GM23338 (cell line): ENCODE measurements around the gene SUPT5H. TPM values are rescaled to one million over a fixed set of nuclear protein-coding genes. Genes with fewer than 3 reads are reported as not detected.

Experiments
- ATAC-seq: fragments of 200-7000 bp; cut with Tn5 transposase; 3 replicates; pipeline ENCODE4 v1.9.1; 2020
- DNase-seq: peaks from one replicate; pipeline ENCODE4 v3.0.0-alpha.2; 2015; ENCODE audit warnings: low spot score
- H2AFZ ChIP-seq: fragments of 200-600 bp; sonication (generic); 2 replicates; pipeline ENCODE4 v1.8.0; 2016; ENCODE audit warnings: antibody characterized with exemption, mild to moderate bottlenecking, moderate library complexity
- H3F3A ChIP-seq: fragments of 200-600 bp; sonication (generic); replicated peaks from 2 replicates; pipeline ENCODE4 v1.8.0; 2017; ENCODE audit warnings: antibody characterized with exemption, mixed run types, low read depth
- H3K27ac ChIP-seq: fragments of 200-600 bp; sonication (generic); 2 replicates; pipeline ENCODE4 v1.6.1; 2016; ENCODE audit warnings: low read depth
- H3K27me3 ChIP-seq: fragments of 200-600 bp; sonication (generic); 2 replicates; pipeline ENCODE4 v1.8.0; 2016; ENCODE audit warnings: mild to moderate bottlenecking, mixed run types, moderate library complexity; ENCODE audit not compliant: insufficient read depth
- H3K36me3 ChIP-seq: fragments of 200-600 bp; sonication (generic); 2 replicates; pipeline ENCODE4 v1.8.0; 2016; ENCODE audit warnings: mild to moderate bottlenecking; ENCODE audit not compliant: insufficient read depth
- H3K4me1 ChIP-seq: fragments of 200-600 bp; sonication (generic); 2 replicates; pipeline ENCODE4 v1.8.0; 2016; ENCODE audit warnings: mild to moderate bottlenecking, moderate library complexity; ENCODE audit not compliant: insufficient read depth
- H3K4me2 ChIP-seq: fragments of 200-600 bp; sonication (generic); 2 replicates; pipeline ENCODE4 v1.7.1; 2017; ENCODE audit warnings: mixed run types
- H3K4me3 ChIP-seq: fragments of 200-600 bp; sonication (generic); 2 replicates; pipeline ENCODE4 v1.6.1; 2016; ENCODE audit warnings: mixed run types
- H3K79me2 ChIP-seq: fragments of 200-600 bp; sonication (generic); replicated peaks from 2 replicates; pipeline ENCODE4 v1.8.0; 2017; ENCODE audit warnings: mild to moderate bottlenecking; ENCODE audit not compliant: insufficient read depth
- H3K9me2 ChIP-seq: fragments of 200-600 bp; sonication (generic); 2 replicates; pipeline ENCODE4 v1.8.0; 2017; ENCODE audit not compliant: insufficient read depth
- H4K20me1 ChIP-seq: fragments of 200-600 bp; sonication (generic); replicated peaks from 2 replicates; pipeline ENCODE4 v1.8.0; 2017; ENCODE audit warnings: mild to moderate bottlenecking; ENCODE audit not compliant: insufficient read depth
- H3K27ac Mint-ChIP-seq: 2 replicates; pipeline ENCODE4 v1.8.0; 2020; ENCODE audit warnings: inconsistent platforms, mild to moderate bottlenecking, moderate library complexity, mixed read lengths
- H3K27me3 Mint-ChIP-seq: 3 replicates; pipeline ENCODE4 v1.8.0; 2022; ENCODE audit warnings: low read depth, mild to moderate bottlenecking, moderate library complexity, mixed read lengths, inconsistent platforms; ENCODE audit not compliant: insufficient read depth, poor library complexity
- H3K36me3 Mint-ChIP-seq: 3 replicates; pipeline ENCODE4 v1.8.0; 2021; ENCODE audit warnings: low read depth, mild to moderate bottlenecking, inconsistent platforms, moderate library complexity, mixed read lengths
- H3K4me1 Mint-ChIP-seq: 3 replicates; pipeline ENCODE4 v1.8.0; 2020; ENCODE audit warnings: mild to moderate bottlenecking, inconsistent platforms, mixed read lengths
- H3K4me3 Mint-ChIP-seq: 3 replicates; pipeline ENCODE4 v1.8.0; 2021; ENCODE audit warnings: moderate library complexity, mild to moderate bottlenecking, inconsistent platforms, mixed read lengths
- H3K9me3 Mint-ChIP-seq: 3 replicates; pipeline ENCODE4 v1.8.0; 2020; ENCODE audit warnings: moderate library complexity, mild to moderate bottlenecking, inconsistent platforms, mixed read lengths
- CTCF ChIP-seq, 2 experiments: fragments of 200-600 bp in 1 of 2; sonication (generic) in 1 of 2; conservative IDR thresholded peaks; 2 replicates each; pipeline versions ENCODE4 v1.5.1 to v1.6.1; 2016 to 2017; ENCODE audit warnings: antibody characterized with exemption in 2 of 2, low read depth in 2 of 2, mild to moderate bottlenecking in 2 of 2, moderate library complexity in 1 of 2
- ETS1 ChIP-seq: IDR thresholded peaks from 2 replicates; pipeline ENCODE4 v1.6.1; 2016; ENCODE audit warnings: antibody characterized with exemption
- POLR2AphosphoS5 ChIP-seq: IDR thresholded peaks from 2 replicates; pipeline ENCODE4 v1.6.1; 2016; ENCODE audit warnings: antibody characterized with exemption, low read depth
- STAT1 ChIP-seq: IDR thresholded peaks from one replicate; pipeline ENCODE4 v1.6.1; 2016; ENCODE audit warnings: antibody characterized with exemption; ENCODE audit not compliant: unreplicated experiment
- ZNF462 ChIP-seq: fragments of 250-450 bp; sonication (Bioruptor Pico); IDR thresholded peaks from 2 replicates; pipeline ENCODE4 v1.5.0; 2020; ENCODE audit warnings: mild to moderate bottlenecking, moderate library complexity
- polyA plus RNA-seq: library from polyadenylated mRNA; unstranded; fragments of >200 nt; fragmentation: Nextera tagmentation; extraction: Ambion mirVana; gene quantifications from 2 replicates; pipeline ENCODE4 v1.2.1, GENCODE V29; 2016
- total RNA-seq: library from RNA; depleted of rRNA; stranded (reverse); fragments of >200 nt; shearing (Covaris generic); gene quantifications from 2 replicates; pipeline ENCODE4 v1.2.3, GENCODE V29; 2014

Gene SUPT5H
- total and polyA plus RNA-seq, 2 experiments from 2014 or later = 108 to 150 TPM

- Histone ChIP-seq H3K36me3 (peaks cover 34% of the 10 kb centered on the region), H4K20me1 (peaks cover 23% of the 10 kb centered on the region), H3K4me3 (no peak overlapping the region), H3K79me2 (peaks cover 27% of the 10 kb centered on the region), H3F3A (peaks cover 59% of the 10 kb centered on the region), H3K9me2 (no peaks in the 10 kb centered on the region), H3K27ac (peak overlapping the region; percentile 100), H2AFZ (no peak overlapping the region), H3K4me1 (peaks cover 36% of the 10 kb centered on the region), H3K27me3 (no peaks in the 10 kb centered on the region), H3K4me2 (peak overlapping the region; percentile 39; the same call in 1 of the 2 replicates)
- Mint-ChIP-seq H3K27me3 (peaks cover 45% of the 10 kb centered on the region), H3K4me3 (no peak overlapping the region; the same call in 2 of the 3 replicates), H3K9me3 (peaks cover 3% of the 10 kb centered on the region; the same call in 2 of the 3 replicates), H3K27ac (peak overlapping the region; percentile 88), H3K4me1 (peaks cover 46% of the 10 kb centered on the region), H3K36me3 (peaks cover 58% of the 10 kb centered on the region)
- TF ChIP-seq ETS1 = no peak
- no peak for TF ChIP-seq ZNF462 (CRISPR knock-in tag)
- TF ChIP-seq CTCF (conservative IDR thresholded peaks at IDR 0.05; ENCODE audit: low read depth in 2 of 2) = no peak
- TF ChIP-seq POLR2AphosphoS5 = peak; percentile 55; the same call in 1 of the 2 replicates
- TF ChIP-seq STAT1 = no peak
- peak; percentile 74 for DNase-seq
- peak; percentile 2 for ATAC-seq
Measured at GRCh38 chr19:39430675-39431593, 14.4 kb upstream of the SUPT5H start.
